GM12864 (cell line): ENCODE measurements around the gene LCE3D.
A peak's percentile ranks its signal among the peaks of the same experiment; 100 is the strongest.

ENCODE experiments used
- DNase-seq: peaks from one replicate; pipeline ENCODE4 v3.0.0-alpha.2; 2011; ENCODE audit warnings: low read depth
- H3K4me3 ChIP-seq: 2 replicates; pipeline ENCODE4 v1.5.1; 2011; ENCODE audit warnings: mild to moderate bottlenecking, low read depth, low read length, control low read depth
- TF ChIP-seq, protein P1 (sequence below): IDR thresholded peaks from 2 replicates; pipeline ENCODE4 v1.5.1; 2011; ENCODE audit warnings: low read depth, mild to moderate bottlenecking, moderate library complexity, low read length, control low read depth, inconsistent platforms; ENCODE audit errors: missing control alignments

LCE3D gene, protein sequence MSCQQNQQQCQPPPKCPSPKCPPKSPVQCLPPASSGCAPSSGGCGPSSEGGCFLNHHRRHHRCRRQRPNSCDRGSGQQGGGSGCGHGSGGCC

DNA sequence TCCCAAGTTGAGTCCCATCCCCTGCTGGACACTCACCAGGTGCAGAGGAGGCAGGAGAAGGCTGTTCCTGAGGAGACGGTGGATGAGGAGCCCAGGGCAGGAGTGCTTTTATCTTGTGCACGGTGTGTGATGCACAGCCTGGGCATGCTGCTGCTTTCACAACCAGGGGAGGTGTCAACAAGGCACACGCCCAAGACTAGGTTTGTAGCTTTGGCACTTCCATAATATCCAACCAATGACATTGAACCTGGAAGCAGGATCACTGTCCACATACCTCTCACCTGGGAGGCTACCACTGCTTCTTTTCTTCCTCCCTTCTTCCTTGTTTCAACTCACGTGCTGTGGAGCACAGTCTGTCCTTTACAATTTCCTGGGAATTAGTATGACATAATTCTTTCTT lies at the start of gene LCE3D:
LCE3D (minus strand) TSS at position 84 of the 400 bp plus-strand sequence. CDS start 580 bp downstream, outside the sequence.
- no peak for DNase-seq
- TF ChIP-seq, protein P1, sequence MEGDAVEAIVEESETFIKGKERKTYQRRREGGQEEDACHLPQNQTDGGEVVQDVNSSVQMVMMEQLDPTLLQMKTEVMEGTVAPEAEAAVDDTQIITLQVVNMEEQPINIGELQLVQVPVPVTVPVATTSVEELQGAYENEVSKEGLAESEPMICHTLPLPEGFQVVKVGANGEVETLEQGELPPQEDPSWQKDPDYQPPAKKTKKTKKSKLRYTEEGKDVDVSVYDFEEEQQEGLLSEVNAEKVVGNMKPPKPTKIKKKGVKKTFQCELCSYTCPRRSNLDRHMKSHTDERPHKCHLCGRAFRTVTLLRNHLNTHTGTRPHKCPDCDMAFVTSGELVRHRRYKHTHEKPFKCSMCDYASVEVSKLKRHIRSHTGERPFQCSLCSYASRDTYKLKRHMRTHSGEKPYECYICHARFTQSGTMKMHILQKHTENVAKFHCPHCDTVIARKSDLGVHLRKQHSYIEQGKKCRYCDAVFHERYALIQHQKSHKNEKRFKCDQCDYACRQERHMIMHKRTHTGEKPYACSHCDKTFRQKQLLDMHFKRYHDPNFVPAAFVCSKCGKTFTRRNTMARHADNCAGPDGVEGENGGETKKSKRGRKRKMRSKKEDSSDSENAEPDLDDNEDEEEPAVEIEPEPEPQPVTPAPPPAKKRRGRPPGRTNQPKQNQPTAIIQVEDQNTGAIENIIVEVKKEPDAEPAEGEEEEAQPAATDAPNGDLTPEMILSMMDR: no peak
- no peak within 1 kb of the TSS for H3K4me3 ChIP-seq

DNA sequence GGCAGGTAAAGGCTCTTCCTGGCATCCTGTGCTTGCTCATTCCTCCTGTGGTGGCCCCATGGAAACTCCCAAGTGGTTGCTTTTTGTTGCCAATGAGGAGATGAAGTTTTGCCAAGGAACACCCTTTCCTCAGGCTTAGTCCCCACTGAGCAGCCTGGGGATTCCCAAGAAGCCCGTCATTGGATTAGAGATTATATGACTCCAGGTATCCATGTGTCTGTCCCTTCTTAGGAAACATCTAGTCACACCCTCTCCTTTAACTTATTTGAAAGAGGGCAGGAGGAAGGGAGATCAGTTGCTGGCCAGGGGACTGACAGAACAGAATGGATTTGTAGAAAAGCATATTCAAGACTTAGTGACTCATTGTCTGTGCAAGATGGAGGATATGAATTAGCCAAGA lies 46.4 kb upstream of the LCE3D start:
- TF ChIP-seq, protein P1: no peak
- no peak overlapping the region for H3K4me3 ChIP-seq
- DNase-seq: no peak

DNA sequence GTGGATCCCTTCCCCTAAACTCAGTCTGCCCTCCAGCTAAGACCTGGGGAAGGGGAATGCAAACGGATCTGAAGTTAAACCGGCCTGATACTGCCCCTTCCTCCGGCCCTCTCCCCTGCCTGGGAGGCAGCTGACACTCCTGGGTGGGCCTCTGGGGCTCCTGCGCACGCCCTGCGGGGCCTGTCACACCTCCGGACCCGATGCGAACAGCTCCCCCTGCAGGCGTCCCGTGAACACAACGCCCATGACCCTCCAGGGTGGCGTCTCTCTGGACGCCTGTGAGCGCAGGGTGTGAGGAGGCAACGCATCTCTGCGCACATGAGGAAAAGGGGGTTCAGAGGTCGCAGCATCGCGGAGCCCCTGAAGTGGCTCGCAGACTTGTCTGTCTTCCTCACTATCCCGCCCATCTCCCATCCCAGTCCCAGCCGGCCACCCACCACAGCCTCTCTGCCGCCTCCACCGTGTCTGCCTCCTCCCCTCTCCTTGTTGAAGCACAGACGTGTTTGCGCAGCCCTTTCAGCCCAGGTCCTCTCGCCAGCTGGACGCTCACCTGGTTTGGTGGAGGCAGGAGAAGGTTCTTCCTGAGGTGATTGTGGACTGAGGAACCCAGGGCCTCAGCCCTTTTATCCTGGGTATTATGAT lies 43.0 kb upstream of the LCE3D start:
- DNase-seq: no peak
- TF ChIP-seq, protein P1: peak; percentile 64

DNA sequence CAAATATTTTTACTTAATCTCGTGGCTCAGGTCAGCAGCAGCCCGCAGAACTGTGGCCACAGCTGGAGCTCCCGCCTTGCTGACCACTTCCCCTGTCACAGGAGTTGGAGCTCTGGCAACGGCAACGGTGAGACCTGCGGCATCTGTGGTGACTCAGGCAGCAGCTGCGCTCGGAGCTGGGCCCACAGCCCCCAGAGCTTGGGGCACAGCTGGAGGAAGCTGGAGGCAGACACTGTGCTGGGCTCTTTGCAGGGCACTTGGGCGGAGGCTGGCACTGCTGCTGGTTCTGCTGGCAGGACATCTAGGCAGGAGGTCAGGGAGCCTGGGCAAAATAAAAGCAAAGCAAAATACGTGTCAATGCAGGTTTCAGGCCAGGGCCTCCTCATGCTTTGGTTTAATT lies 42.5 kb upstream of the LCE3D start, which contains the start of gene LCE3A:
LCE3A (minus strand) TSS at position 301 of the 400 bp plus-strand sequence; CDS start at position 301, 0 bp downstream.
- TF ChIP-seq, protein P1: no peak
- no peak within 1 kb of the TSS for H3K4me3 ChIP-seq
- no peak for DNase-seq

More for the DNA sequence above, 43.0 kb upstream of the LCE3D start:
- H3K4me3 ChIP-seq: no peak overlapping the region

DNA sequence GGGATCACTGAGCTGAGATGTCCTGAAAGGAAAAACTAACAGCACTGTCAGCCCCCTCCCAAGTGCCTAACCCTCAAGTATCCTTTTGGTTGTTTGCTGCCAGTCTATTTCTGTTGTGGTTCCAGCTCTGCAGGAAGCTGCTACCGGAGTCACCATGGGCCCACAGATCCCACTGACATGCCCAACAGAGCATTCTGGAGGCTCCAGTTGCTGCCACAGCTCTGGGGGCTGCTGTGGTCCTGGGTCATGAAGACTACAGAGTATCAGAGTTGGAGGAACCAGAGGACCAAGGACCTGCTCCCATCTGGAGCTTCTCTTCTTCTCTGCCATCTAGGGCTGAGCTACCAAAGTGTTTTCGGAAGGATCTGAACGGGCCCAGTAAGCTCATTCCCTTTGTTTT lies 41.7 kb upstream of the LCE3D start:
- TF ChIP-seq, protein P1: no peak
- H3K4me3 ChIP-seq: no peak overlapping the region
- no peak for DNase-seq

DNA sequence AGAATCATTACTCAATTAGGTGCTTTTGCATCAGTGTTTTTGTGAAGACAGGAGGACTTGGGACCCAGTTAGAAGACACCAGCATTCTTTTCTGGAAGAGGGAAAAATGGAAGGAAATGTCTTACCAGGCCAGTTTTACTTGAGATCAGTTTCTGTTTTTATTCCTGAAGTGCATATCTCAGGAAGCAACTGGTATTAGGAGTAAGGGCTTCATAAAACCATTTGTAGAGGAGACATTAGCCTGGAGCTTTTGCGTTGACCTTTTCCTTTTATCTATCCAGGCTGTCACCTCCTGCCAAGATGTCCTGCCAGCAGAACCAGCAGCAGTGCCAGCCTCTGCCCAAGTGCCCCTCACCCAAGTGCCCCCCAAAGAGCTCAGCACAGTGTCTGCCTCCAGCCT lies 33.2 kb upstream of the LCE3D start, which contains the start of gene LCE3B:
LCE3B (plus strand) TSS at position 301 of the 400 bp plus-strand sequence; CDS start at position 301, 0 bp downstream.
- DNase-seq: no peak
- TF ChIP-seq, protein P1: no peak
- no peak within 1 kb of the TSS for H3K4me3 ChIP-seq
